HEK293 (cell line): ENCODE data around the gene MMD.
"Not testable (repeated sequence)": the region's sequence is repeated elsewhere in the genome, so short reads cannot be mapped to it uniquely, and the experiment has no call there.

Experiments used
- CTCF ChIA-PET: fragments of 350-600 bp; formaldehyde crosslinking; extraction: SDS; loops from one replicate; lab custom pipeline; 2021; ENCODE audit warnings: antibody characterized with exemption; lab: Yijun Ruan, JAX
- POLR2A ChIA-PET: fragments of 300-600 bp; formaldehyde crosslinking; extraction: SDS; loops from one replicate; lab custom pipeline; 2020; ENCODE audit warnings: antibody characterized with exemption, inconsistent platforms; lab: Yijun Ruan, JAX
- H3K27ac ChIP-seq: fragments of 200-500 bp; sonication (Bioruptor generic); 2 replicates; pipeline ENCODE4 v1.5.1; 2014; ENCODE audit warnings: low read depth, low read length, control low read depth, inconsistent platforms; ENCODE audit errors: extremely low read depth
- H3K36me3 ChIP-seq, 2 experiments: fragments of 200-500 bp in 1 of 2; sonication (Bioruptor generic) in 1 of 2; 1 replicate in 1 of 2; 2 replicates in 1 of 2; pipeline ENCODE4 v1.5.1; 2014 to 2017; ENCODE audit warnings: inconsistent platforms in 2 of 2, low read length in 2 of 2; ENCODE audit not compliant: control insufficient read depth in 2 of 2, insufficient read depth in 1 of 2
- H3K4me1 ChIP-seq: fragments of 200-500 bp; sonication (Bioruptor generic); 2 replicates; pipeline ENCODE4 v1.5.1; 2014; ENCODE audit warnings: mild to moderate bottlenecking, low read length, inconsistent platforms; ENCODE audit not compliant: control insufficient read depth, insufficient read depth
- H3K4me3 ChIP-seq: 2 replicates; pipeline ENCODE4 v1.5.1; 2011; ENCODE audit warnings: low read depth, mild to moderate bottlenecking, control low read depth, low read length, moderate library complexity
- H3K9me3 ChIP-seq: fragments of 200-500 bp; sonication (Bioruptor generic); 2 replicates; pipeline ENCODE4 v1.5.1; 2014; ENCODE audit warnings: low read depth, low read length, inconsistent platforms; ENCODE audit not compliant: control insufficient read depth, insufficient read depth
- BCL11A ChIP-seq: fragments of 450-650 bp; formaldehyde crosslinking; IDR thresholded peaks from 2 replicates; pipeline ENCODE4 v1.5.1; 2016; ENCODE audit warnings: low read depth, missing biosample characterization, missing genetic modification characterization
- PRDM1 ChIP-seq: fragments of 450-650 bp; formaldehyde crosslinking; IDR thresholded peaks from 2 replicates; pipeline ENCODE4; 2016; ENCODE audit warnings: missing biosample characterization, missing genetic modification characterization
- PRDM10 ChIP-seq: fragments of 450-650 bp; formaldehyde crosslinking; IDR thresholded peaks from 2 replicates; pipeline ENCODE4 v1.5.1; 2016; ENCODE audit warnings: missing biosample characterization, missing genetic modification characterization
- REST ChIP-seq: fragments of 450-650 bp; formaldehyde crosslinking; IDR thresholded peaks from 2 replicates; pipeline ENCODE4 v1.5.1; 2016; ENCODE audit warnings: missing biosample characterization, missing genetic modification characterization
- ZBTB10 ChIP-seq: fragments of 450-650 bp; formaldehyde crosslinking; IDR thresholded peaks from 2 replicates; pipeline ENCODE4 v1.5.1; 2016; ENCODE audit warnings: missing biosample characterization, missing genetic modification characterization
- ZBTB8A ChIP-seq: fragments of 450-650 bp; formaldehyde crosslinking; IDR thresholded peaks from 2 replicates; pipeline ENCODE4 v1.5.1; 2016; ENCODE audit warnings: missing biosample characterization, missing genetic modification characterization
- ZNF202 ChIP-seq: fragments of 450-650 bp; formaldehyde crosslinking; IDR thresholded peaks from 2 replicates; pipeline ENCODE4 v1.5.1; 2016; ENCODE audit warnings: missing biosample characterization, missing genetic modification characterization, borderline replicate concordance
- ZNF518A ChIP-seq: fragments of 450-650 bp; formaldehyde crosslinking; conservative IDR thresholded peaks from 2 replicates; pipeline ENCODE4 v1.5.1; 2016; ENCODE audit warnings: low read depth, missing biosample characterization, missing genetic modification characterization
- ZNF585B ChIP-seq: fragments of 450-650 bp; formaldehyde crosslinking; IDR thresholded peaks from 2 replicates; pipeline ENCODE4 v1.5.1; 2016; ENCODE audit warnings: missing biosample characterization, missing genetic modification characterization
- ZNF658 ChIP-seq: fragments of 450-650 bp; formaldehyde crosslinking; IDR thresholded peaks from 2 replicates; pipeline ENCODE4; 2016; ENCODE audit warnings: missing biosample characterization, missing genetic modification characterization
- ZNF776 ChIP-seq: fragments of 450-650 bp; formaldehyde crosslinking; IDR thresholded peaks from 2 replicates; pipeline ENCODE4 v1.5.0; 2017; ENCODE audit warnings: missing biosample characterization, missing genetic modification characterization, borderline replicate concordance
- ZSCAN4 ChIP-seq: fragments of 450-650 bp; formaldehyde crosslinking; IDR thresholded peaks from 2 replicates; pipeline ENCODE4 v1.5.1; 2017; ENCODE audit warnings: missing biosample characterization, missing genetic modification characterization

Gene MMD

GRCh38 chr17:55423535-55423934 lies 1.9 kb upstream of the MMD start:
- TF ChIP-seq REST (tag by site-specific recombination) (no peak), PRDM10 (peak; percentile 78)
- POLR2A ChIA-PET = interaction anchor here (0.7 to 0.9 kb wide), 2 partner anchors 10 to 70 kb away, joined by 3 to 9 read pairs; no protein-coding TSS in a partner anchor
- Histone ChIP-seq H3K27ac (no peak overlapping the region), H3K4me1 (peaks cover 7% of the 10 kb centered on the region), H3K9me3 (no peaks in the 10 kb centered on the region), H3K36me3 (peaks cover 0 to 6% of the 10 kb centered on the region in 2 experiments; a peak in 1 of 3 replicates), H3K4me3 (no peak overlapping the region)
- CTCF ChIA-PET = interaction anchor here (0.6 to 2.4 kb wide), 5 partner anchors 23 to 103 kb away, joined by 3 to 7 read pairs (median 4); no protein-coding TSS in a partner anchor

- H3K9me3 ChIP-seq, H3K4me3 ChIP-seq, H3K36me3 ChIP-seq, H3K27ac ChIP-seq, H3K4me1 ChIP-seq: not testable (repeated sequence)
- TF ChIP-seq ZSCAN4 (tag by site-specific recombination) = 0 out of 2 replicates have a peak, but pooled peaks have one; percentile 26
- CTCF ChIA-PET = interaction anchor here (1.0 to 1.6 kb wide), 2 partner anchors 9 to 104 kb away, joined by 3 to 4 read pairs; no protein-coding TSS in a partner anchor
- POLR2A ChIA-PET = interaction anchor here (0.7 to 0.9 kb wide), 2 partner anchors 11 to 69 kb away, joined by 3 to 9 read pairs; no protein-coding TSS in a partner anchor
These were observed 1.2 kb upstream of the MMD start for GRCh38 chr17:55422828-55423164.

- ChIA-PET CTCF (no interaction called here), POLR2A (interaction anchor here (0.7 to 1.3 kb wide), 2 partner anchors 13 to 102 kb away, joined by 3 to 6 read pairs; no protein-coding TSS in a partner anchor)
- H3K4me3 ChIP-seq = peak overlapping the region; percentile 83
- H3K9me3 ChIP-seq = no peaks in the 10 kb centered on the region
- peaks cover 0 to 6% of the 10 kb centered on the region in 2 experiments; a peak in 1 of 3 replicates for H3K36me3 ChIP-seq
- H3K27ac ChIP-seq = peak overlapping the region; percentile 75; the same call in 1 of the 2 replicates
- peaks cover 7% of the 10 kb centered on the region for H3K4me1 ChIP-seq
- TF ChIP-seq ZNF202 = no peak
- TF ChIP-seq ZNF776 = no peak
- TF ChIP-seq ZBTB10 (tag by site-specific recombination) = peak; percentile 24; the same call in 1 of the 2 replicates
- peak; percentile 57 for TF ChIP-seq ZBTB8A
- 0 out of 2 replicates have a peak, but pooled peaks have one; percentile 8 for TF ChIP-seq PRDM1 (tag by site-specific recombination)
- no peak for TF ChIP-seq BCL11A (tag by site-specific recombination)
- no peak for TF ChIP-seq ZNF585B (tag by site-specific recombination)
- no peak for TF ChIP-seq ZNF518A (tag by site-specific recombination)
- no peak for TF ChIP-seq ZNF658 (tag by site-specific recombination)
These were observed 858 bp downstream of the MMD start for GRCh38 chr17:55420776-55421178.
